Activated CD8-positive, alpha-beta memory T cell treated with anti-CD3 and anti-CD28 coated beads, Interleukin-2, amount 50 U/mL, for 4 hours (primary cell): Measurements from ENCODE around the gene PIP4K2A.
A peak's percentile ranks its signal among the peaks of the same experiment; 100 is the strongest.

Experiments
- DNase-seq: peaks from one replicate; pipeline ENCODE4 v3.0.0-alpha.2; 2020

PIP4K2A gene

GRCh38 chr10:22617051-22617450 lies 97.3 kb downstream of the PIP4K2A start:
- no peak for DNase-seq

- DNase-seq = peak; percentile 30
Observed at GRCh38 chr10:22615819-22616499, 98.4 kb downstream of the PIP4K2A start.

- DNase-seq = no peak
Observed at GRCh38 chr10:22615101-22615500, 99.3 kb downstream of the PIP4K2A start.

GRCh38 chr10:22613011-22613410 lies 101.4 kb downstream of the PIP4K2A start:
- no peak for DNase-seq

GRCh38 chr10:22612318-22612717 lies 102.1 kb downstream of the PIP4K2A start:
- no peak for DNase-seq

GRCh38 chr10:22611425-22612115 lies 102.8 kb downstream of the PIP4K2A start:
- peak; percentile 56 for DNase-seq

GRCh38 chr10:22610610-22611009 lies 103.8 kb downstream of the PIP4K2A start:
- no peak for DNase-seq

- no peak for DNase-seq
Observed at GRCh38 chr10:22609719-22610465, 104.5 kb downstream of the PIP4K2A start.

GRCh38 chr10:22609251-22609650 lies 105.1 kb downstream of the PIP4K2A start:
- no peak for DNase-seq

- DNase-seq = no peak
Observed at GRCh38 chr10:22607261-22607660, 107.1 kb downstream of the PIP4K2A start.

GRCh38 chr10:22606164-22606614 lies 108.2 kb downstream of the PIP4K2A start:
- DNase-seq = no peak

GRCh38 chr10:22605168-22605567 lies 109.2 kb downstream of the PIP4K2A start:
- DNase-seq = no peak

GRCh38 chr10:22604344-22605126 lies 109.8 kb downstream of the PIP4K2A start:
- no peak for DNase-seq

- DNase-seq = no peak
Observed at GRCh38 chr10:22603581-22603980, 110.8 kb downstream of the PIP4K2A start.

GRCh38 chr10:22601618-22602017 lies 112.8 kb downstream of the PIP4K2A start:
- no peak for DNase-seq

GRCh38 chr10:22599636-22600228 lies 114.6 kb downstream of the PIP4K2A start:
- no peak for DNase-seq

GRCh38 chr10:22599048-22599561 lies 115.3 kb downstream of the PIP4K2A start:
- DNase-seq = no peak

GRCh38 chr10:22598478-22598877 lies 115.9 kb downstream of the PIP4K2A start:
- no peak for DNase-seq

GRCh38 chr10:22597138-22597537 lies 117.2 kb downstream of the PIP4K2A start:
- DNase-seq = no peak

- DNase-seq = no peak
Observed at GRCh38 chr10:22593636-22594198, 120.7 kb downstream of the PIP4K2A start.

GRCh38 chr10:22593026-22593425 lies 121.4 kb downstream of the PIP4K2A start:
- no peak for DNase-seq
